Endothelial cell of umbilical vein (primary cell): Measurements from ENCODE around the gene GRHPR. TPM values are rescaled to one million over a fixed set of nuclear protein-coding genes. Genes with fewer than 3 reads are reported as not detected.

Experiments
- BruUV-seq: library from RNA; stranded (reverse); fragments of 400-500 nt; replicated peaks from 2 replicates; lab custom pipeline; 2021; lab: Mats Ljungman, UMichigan
- CTCF ChIA-PET: fragments of 300-600, 350-600 bp; sonication (Branson Sonifier 250); formaldehyde crosslinking; loops from one replicate; lab custom pipeline; 2021; ENCODE audit warnings: antibody characterized with exemption, inconsistent platforms; lab: Charles Lee
- POLR2A ChIA-PET: fragments of 300-600, 350-600 bp; sonication (Branson Sonifier 250); formaldehyde crosslinking; loops from one replicate; lab custom pipeline; 2021; ENCODE audit warnings: antibody characterized with exemption, inconsistent platforms; lab: Charles Lee
- DNase-seq: peaks from one replicate; pipeline ENCODE4 v3.0.0-alpha.2; 2011; ENCODE audit warnings: low read depth, low spot score
- FAIRE-seq: peaks from 2 replicates; lab custom pipeline; 2011; peaks lifted over from hg19 to GRCh38; lab: Jason Lieb, UNC
- H2AFZ ChIP-seq: 2 replicates; pipeline ENCODE4 v1.6.0; 2012; ENCODE audit warnings: low read depth, low read length, control low read depth, inconsistent platforms
- H3K27ac ChIP-seq: 2 replicates; pipeline ENCODE4 v1.5.1; 2011; ENCODE audit warnings: low read depth, mild to moderate bottlenecking, control low read depth, low read length, moderate library complexity; ENCODE audit not compliant: insufficient read depth
- H3K27me3 ChIP-seq, 2 experiments: 2 replicates each; pipeline versions ENCODE4 v1.6.0 to v1.6.1; 2011; ENCODE audit warnings: low read length in 2 of 2, mixed read lengths in 1 of 2; ENCODE audit not compliant: control insufficient read depth in 2 of 2, insufficient read depth in 2 of 2
- H3K36me3 ChIP-seq, 2 experiments: 2 replicates in 1 of 2; 3 replicates in 1 of 2; pipeline ENCODE4 v1.5.1; 2011; ENCODE audit warnings: low read length in 2 of 2, mild to moderate bottlenecking in 1 of 2, moderate library complexity in 1 of 2; ENCODE audit not compliant: control insufficient read depth in 2 of 2, insufficient read depth in 2 of 2; ENCODE audit errors: extremely low read depth in 1 of 2
- H3K4me1 ChIP-seq: 3 replicates; pipeline ENCODE4 v1.5.1; 2011; ENCODE audit warnings: mild to moderate bottlenecking, low read length; ENCODE audit not compliant: control insufficient read depth, insufficient read depth; ENCODE audit errors: extremely low read depth
- H3K4me2 ChIP-seq: 2 replicates; pipeline ENCODE4 v1.6.1; 2011; ENCODE audit warnings: low read length, control low read depth, mixed read lengths; ENCODE audit not compliant: insufficient read depth
- H3K4me3 ChIP-seq, 3 experiments: fragments of 200-600 bp in 1 of 3; sonication (generic), shearing (Covaris generic) in 1 of 3; replicated peaks in 1 of 3; 2 replicates each; pipeline ENCODE4 v1.5.1; 2011 to 2016; ENCODE audit warnings: control low read depth in 3 of 3, low read length in 3 of 3, mild to moderate bottlenecking in 2 of 3, inconsistent platforms in 1 of 3, low read depth in 1 of 3, moderate library complexity in 1 of 3; ENCODE audit not compliant: insufficient read depth in 1 of 3
- H3K79me2 ChIP-seq: 2 replicates; pipeline ENCODE4 v1.6.0; 2012; ENCODE audit warnings: low read length, inconsistent platforms; ENCODE audit not compliant: control insufficient read depth, insufficient read depth
- H3K9ac ChIP-seq: replicated peaks from 2 replicates; pipeline ENCODE3; 2011; ENCODE audit warnings: low read length, control low read depth; ENCODE audit not compliant: insufficient read depth; ENCODE audit errors: extremely low read depth
- H3K9me1 ChIP-seq: replicated peaks from 3 replicates; pipeline ENCODE4 v1.6.0; 2011; ENCODE audit warnings: mild to moderate bottlenecking, low read length; ENCODE audit not compliant: control insufficient read depth, insufficient read depth; ENCODE audit errors: extremely low read depth
- H3K9me3 ChIP-seq: replicated peaks from 2 replicates; pipeline ENCODE4 v1.5.1; 2012; ENCODE audit warnings: low read length, inconsistent platforms; ENCODE audit not compliant: control insufficient read depth, insufficient read depth
- H4K20me1 ChIP-seq: replicated peaks from 2 replicates; pipeline ENCODE3; 2011; ENCODE audit warnings: mild to moderate bottlenecking, low read length; ENCODE audit not compliant: control insufficient read depth, insufficient read depth; ENCODE audit errors: extremely low read depth
- CTCF ChIP-seq, 2 donors: IDR thresholded peaks; 1 replicate in 1 of 2; 2 replicates in 1 of 2; pipeline ENCODE4 v1.5.1; 2011; ENCODE audit warnings: low read length in 2 of 2, mild to moderate bottlenecking in 2 of 2, moderate library complexity in 2 of 2, control low read depth in 1 of 2, inconsistent platforms in 1 of 2, low read depth in 1 of 2; ENCODE audit not compliant: insufficient read depth in 1 of 2; ENCODE audit errors: extremely low read depth in 1 of 2
- EZH2 ChIP-seq: IDR thresholded peaks from 2 replicates; pipeline ENCODE4 v1.6.1; 2012; ENCODE audit warnings: borderline replicate concordance, low read depth, mild to moderate bottlenecking, moderate library complexity, low read length, inconsistent platforms; ENCODE audit not compliant: severe bottlenecking
- FOS ChIP-seq: IDR thresholded peaks from 2 replicates; pipeline ENCODE4 v1.6.1; 2011; ENCODE audit warnings: mild to moderate bottlenecking, low read length, moderate library complexity, borderline replicate concordance; ENCODE audit not compliant: insufficient read depth
- GATA2 ChIP-seq: IDR thresholded peaks from 2 replicates; pipeline ENCODE4 v1.7.0; 2011; ENCODE audit warnings: low read depth, mild to moderate bottlenecking, moderate library complexity, mixed read lengths, low read length; ENCODE audit not compliant: insufficient read length, insufficient read depth
- JUN ChIP-seq: IDR thresholded peaks from 2 replicates; pipeline ENCODE4 v1.6.1; 2011; ENCODE audit warnings: borderline replicate concordance, low read depth; ENCODE audit not compliant: insufficient read length, insufficient read depth
- MAX ChIP-seq: IDR thresholded peaks from 2 replicates; pipeline ENCODE4 v1.6.1; 2011; ENCODE audit not compliant: insufficient read depth, insufficient read length
- MYC ChIP-seq: IDR thresholded peaks from one replicate; pipeline ENCODE4 v1.6.1; 2011; ENCODE audit warnings: mild to moderate bottlenecking, low read depth, low read length
- POLR2A ChIP-seq: IDR thresholded peaks from 2 replicates; pipeline ENCODE4 v1.6.1; 2012; ENCODE audit warnings: low read depth, mild to moderate bottlenecking, control low read depth, low read length
- POLR2AphosphoS5 ChIP-seq: IDR thresholded peaks from 2 replicates; pipeline ENCODE4 v1.6.1; 2012; ENCODE audit warnings: low read depth, mild to moderate bottlenecking, control low read depth, low read length, moderate library complexity; ENCODE audit not compliant: insufficient read depth
- dilution Hi-C: fragments of 300-500 bp; cut with MboI; formaldehyde crosslinking; loops from one replicate; pipeline ENCODE4 v1.15.0; 2019; ENCODE audit warnings: low sequenced_read_pairs; ENCODE audit not compliant: extremely low pct_ligation_motif_present
- intact Hi-C: fragments of 100-400 bp; cut with micrococcal nuclease; formaldehyde crosslinking; loops from one replicate; pipeline ENCODE4 v1.10.0; 2022
- polyA plus RNA-seq, 4 experiments: library from polyadenylated mRNA; depleted of rRNA in 3 of 4; stranded (reverse) in 3 of 4; unstranded in 1 of 4; fragments of >200 nt; gene quantifications; 2 replicates each; pipeline versions ENCODE4 v1.2.1 to v1.2.3, GENCODE V29; 2011 to 2012; ENCODE audit warnings: missing spikeins in 1 of 4
- total RNA-seq: library from RNA; stranded (reverse); gene quantifications from 2 replicates; pipeline ENCODE4 v1.2.3, GENCODE V29; 2021

GRHPR gene
- total and polyA plus RNA-seq, 2 donors (not counting 3 experiments of a cell fraction or from before 2014, with no cell fraction given), result 91.2 to 247 TPM

- FAIRE-seq, result no peak
- no peak overlapping the region for H3K9ac ChIP-seq
- no peak overlapping the region for H2AFZ ChIP-seq
- H3K4me1 ChIP-seq, result no peaks in the 10 kb centered on the region
- H4K20me1 ChIP-seq, result no peaks in the 10 kb centered on the region
- intact Hi-C loops (no loop called here), dilution Hi-C loops (no loop called here)
- CTCF ChIA-PET, result interaction anchor here (0.6 to 1.5 kb wide), 2 partner anchors 8 to 389 kb away, joined by 3 to 8 read pairs; no protein-coding TSS in a partner anchor
- no peak overlapping the region for H3K4me3 ChIP-seq
- no peaks in the 10 kb centered on the region for H3K79me2 ChIP-seq
- H3K4me2 ChIP-seq, result no peak overlapping the region
- no peak for DNase-seq
- H3K9me1 ChIP-seq, result no peaks in the 10 kb centered on the region
- no peaks in the 10 kb centered on the region for H3K36me3 ChIP-seq
- H3K27me3 ChIP-seq, result no peaks in the 10 kb centered on the region
- no peaks in the 10 kb centered on the region for H3K9me3 ChIP-seq
- H3K27ac ChIP-seq, result no peak overlapping the region
- POLR2A ChIA-PET, result no interaction called here
- no peak for TF ChIP-seq POLR2A
- no peak for TF ChIP-seq EZH2
- no peak for TF ChIP-seq CTCF (IDR thresholded peaks at IDR 0.05; ENCODE audit: extremely low read depth in 1 of 2, insufficient read depth in 1 of 2, low read depth in 1 of 2, low read length in 2 of 2)
- TF ChIP-seq JUN, result no peak
- TF ChIP-seq MAX, result no peak
- TF ChIP-seq FOS, result no peak
- TF ChIP-seq MYC, result no peak
- TF ChIP-seq GATA2, result no peak
- no peak for TF ChIP-seq POLR2AphosphoS5
- no TSS peak for BruUV-seq
Measured at GRCh38 chr9:37385286-37385685, 37.2 kb upstream of the GRHPR start.
